Osteoblast (primary cell): ENCODE data around the gene POLD2. TPM values are rescaled to one million over a fixed set of nuclear protein-coding genes. Genes with fewer than 3 reads are reported as not detected.

Experiments used
- DNase-seq: peaks from one replicate; pipeline ENCODE4 v3.0.0; 2011; ENCODE audit warnings: low spot score, mixed read lengths; ENCODE audit not compliant: insufficient read length; ENCODE audit errors: missing footprints
- H2AFZ ChIP-seq: 2 replicates; pipeline ENCODE4 v1.6.0; 2011; ENCODE audit warnings: mild to moderate bottlenecking, low read length
- H3K27ac ChIP-seq: 2 replicates; pipeline ENCODE4 v1.5.1; 2011; ENCODE audit warnings: mild to moderate bottlenecking, low read depth, low read length, moderate library complexity
- H3K27me3 ChIP-seq: 2 replicates; pipeline ENCODE4 v1.6.0; 2012; ENCODE audit warnings: mild to moderate bottlenecking, control low read depth, inconsistent platforms, low read length, moderate library complexity; ENCODE audit not compliant: insufficient read depth
- H3K36me3 ChIP-seq: 2 replicates; pipeline ENCODE4 v1.5.1; 2011; ENCODE audit warnings: mild to moderate bottlenecking, low read length, control low read depth, moderate library complexity; ENCODE audit not compliant: insufficient read depth
- H3K4me1 ChIP-seq: 2 replicates; pipeline ENCODE4 v1.5.1; 2011; ENCODE audit warnings: mild to moderate bottlenecking, low read length, control low read depth, moderate library complexity; ENCODE audit not compliant: insufficient read depth
- H3K4me2 ChIP-seq: 2 replicates; pipeline ENCODE4 v1.6.0; 2011; ENCODE audit warnings: mild to moderate bottlenecking, low read length; ENCODE audit not compliant: insufficient read depth
- H3K4me3 ChIP-seq: fragments of 200-600 bp; sonication (generic); 3 replicates; pipeline ENCODE4 v1.5.1; 2012; ENCODE audit warnings: mild to moderate bottlenecking, low read length, inconsistent platforms; ENCODE audit not compliant: insufficient read depth
- H3K79me2 ChIP-seq: 2 replicates; pipeline ENCODE4 v1.6.0; 2012; ENCODE audit warnings: mild to moderate bottlenecking, low read length, control low read depth, inconsistent platforms; ENCODE audit not compliant: insufficient read depth
- H3K9me3 ChIP-seq: 2 replicates; pipeline ENCODE4 v1.5.1; 2011; ENCODE audit warnings: low read depth, low read length, control low read depth
- H4K20me1 ChIP-seq: 2 replicates; pipeline ENCODE4 v1.6.0; 2012; ENCODE audit warnings: mild to moderate bottlenecking, low read length, control low read depth; ENCODE audit not compliant: insufficient read depth
- total RNA-seq: library from RNA; depleted of rRNA; stranded (reverse); fragments of >200 nt; gene quantifications from 2 replicates; pipeline ENCODE4 v1.2.3, GENCODE V29; 2012
- TF ChIP-seq, protein P1 (sequence below): IDR thresholded peaks from 2 replicates; pipeline ENCODE4 v1.5.1; 2011; ENCODE audit warnings: mild to moderate bottlenecking, low read depth, low read length, moderate library complexity; ENCODE audit errors: extremely low read depth

The POLD2 gene
- total RNA-seq, 1 donor: 80.3 TPM

DNA sequence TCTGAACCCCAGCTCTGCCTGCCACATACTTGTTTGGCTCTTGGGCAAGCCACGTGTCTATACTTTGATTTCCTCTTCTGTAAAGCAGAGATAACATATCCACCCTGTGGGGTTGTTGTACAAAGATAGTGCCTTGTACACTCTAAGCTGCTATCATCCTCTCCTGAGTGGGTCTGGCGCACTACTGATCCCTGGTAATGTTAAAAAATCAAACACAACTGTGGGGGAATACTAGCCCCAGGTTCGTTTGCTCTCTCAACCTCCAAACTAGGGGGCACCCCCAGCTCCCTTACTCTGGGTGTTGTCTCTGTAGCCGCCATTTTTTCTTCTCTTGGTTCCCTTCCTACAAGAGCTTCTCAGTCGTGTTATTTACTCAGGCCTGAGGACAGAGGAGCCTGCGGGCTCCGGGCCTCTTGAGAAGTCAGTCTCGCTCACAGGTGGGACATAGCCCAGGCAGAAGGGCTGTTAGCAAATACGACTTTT, 42.0 kb downstream of the POLD2 start:
- H3K36me3 ChIP-seq: peaks cover 34% of the 10 kb centered on the region
- peak overlapping the region; percentile 45 for H3K27ac ChIP-seq
- no peak overlapping the region for H2AFZ ChIP-seq
- no peaks in the 10 kb centered on the region for H3K27me3 ChIP-seq
- H4K20me1 ChIP-seq: no peaks in the 10 kb centered on the region
- peak overlapping the region; percentile 94 for H3K4me3 ChIP-seq
- DNase-seq: peak; percentile 59
- peaks cover 13% of the 10 kb centered on the region for H3K4me1 ChIP-seq
- H3K4me2 ChIP-seq: peak overlapping the region; percentile 87
- TF ChIP-seq, protein P1, sequence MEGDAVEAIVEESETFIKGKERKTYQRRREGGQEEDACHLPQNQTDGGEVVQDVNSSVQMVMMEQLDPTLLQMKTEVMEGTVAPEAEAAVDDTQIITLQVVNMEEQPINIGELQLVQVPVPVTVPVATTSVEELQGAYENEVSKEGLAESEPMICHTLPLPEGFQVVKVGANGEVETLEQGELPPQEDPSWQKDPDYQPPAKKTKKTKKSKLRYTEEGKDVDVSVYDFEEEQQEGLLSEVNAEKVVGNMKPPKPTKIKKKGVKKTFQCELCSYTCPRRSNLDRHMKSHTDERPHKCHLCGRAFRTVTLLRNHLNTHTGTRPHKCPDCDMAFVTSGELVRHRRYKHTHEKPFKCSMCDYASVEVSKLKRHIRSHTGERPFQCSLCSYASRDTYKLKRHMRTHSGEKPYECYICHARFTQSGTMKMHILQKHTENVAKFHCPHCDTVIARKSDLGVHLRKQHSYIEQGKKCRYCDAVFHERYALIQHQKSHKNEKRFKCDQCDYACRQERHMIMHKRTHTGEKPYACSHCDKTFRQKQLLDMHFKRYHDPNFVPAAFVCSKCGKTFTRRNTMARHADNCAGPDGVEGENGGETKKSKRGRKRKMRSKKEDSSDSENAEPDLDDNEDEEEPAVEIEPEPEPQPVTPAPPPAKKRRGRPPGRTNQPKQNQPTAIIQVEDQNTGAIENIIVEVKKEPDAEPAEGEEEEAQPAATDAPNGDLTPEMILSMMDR: no peak
- H3K9me3 ChIP-seq: no peaks in the 10 kb centered on the region
- H3K79me2 ChIP-seq: peaks cover 14% of the 10 kb centered on the region

DNA sequence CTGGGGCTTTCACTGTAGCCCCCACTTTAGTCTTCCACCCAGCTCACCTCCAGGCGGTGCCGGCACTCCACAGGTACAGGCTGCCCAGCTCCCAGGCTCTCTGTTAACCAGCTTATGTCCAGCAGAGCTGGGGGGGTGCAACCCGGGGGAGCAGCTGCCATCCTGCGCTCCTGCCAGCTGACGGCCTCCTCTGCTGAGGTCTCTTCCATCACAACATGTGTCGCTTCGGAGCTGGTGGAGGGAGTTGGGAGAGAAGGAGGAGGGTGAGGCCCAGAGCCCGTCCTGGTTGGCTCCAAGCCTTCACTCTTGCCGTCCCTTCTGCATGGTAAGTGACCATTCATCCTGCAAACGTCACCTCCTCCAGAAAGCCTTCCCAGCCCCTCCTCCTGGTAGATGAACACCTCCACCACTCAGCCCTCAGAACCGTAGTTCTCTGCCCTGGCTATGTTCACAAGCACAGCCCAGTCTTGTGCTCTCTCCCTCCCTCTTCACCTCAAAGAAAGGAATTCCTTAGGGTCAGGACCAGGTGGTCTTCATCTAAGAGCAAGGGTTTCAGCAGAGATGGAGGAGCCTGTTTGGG, 42.6 kb downstream of the POLD2 start:
- no peak overlapping the region for H3K27ac ChIP-seq
- no peaks in the 10 kb centered on the region for H3K9me3 ChIP-seq
- DNase-seq: peak; percentile 76
- H2AFZ ChIP-seq: no peak overlapping the region
- no peaks in the 10 kb centered on the region for H4K20me1 ChIP-seq
- TF ChIP-seq, protein P1: no peak
- H3K4me3 ChIP-seq: peak overlapping the region; percentile 94
- no peaks in the 10 kb centered on the region for H3K27me3 ChIP-seq
- H3K36me3 ChIP-seq: peaks cover 39% of the 10 kb centered on the region
- peak overlapping the region; percentile 87 for H3K4me2 ChIP-seq
- peaks cover 13% of the 10 kb centered on the region for H3K4me1 ChIP-seq
- H3K79me2 ChIP-seq: peaks cover 14% of the 10 kb centered on the region

DNA sequence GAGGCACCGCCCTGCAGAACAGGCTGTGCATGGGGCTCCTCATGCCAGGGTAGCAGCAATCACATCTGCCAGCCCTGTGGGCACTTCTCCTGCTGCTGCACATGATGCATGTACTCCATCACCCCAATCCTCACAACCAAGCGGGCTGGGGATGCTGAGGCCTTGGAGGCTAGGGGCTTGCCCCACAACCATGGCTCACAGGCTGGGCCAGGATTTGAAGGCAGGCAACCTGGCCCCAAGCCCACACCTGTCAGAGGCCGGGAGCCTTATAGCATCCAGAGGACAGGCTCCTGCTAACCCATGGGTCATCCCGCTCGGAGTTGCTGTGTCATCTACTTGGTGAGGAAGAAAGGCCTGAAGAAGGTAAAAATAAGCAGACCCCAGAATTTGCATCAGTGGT, 43.2 kb downstream of the POLD2 start:
- Histone ChIP-seq H3K36me3 (peaks cover 41% of the 10 kb centered on the region), H3K4me1 (peaks cover 13% of the 10 kb centered on the region), H3K27ac (no peak overlapping the region), H3K27me3 (no peaks in the 10 kb centered on the region), H4K20me1 (no peaks in the 10 kb centered on the region), H2AFZ (no peak overlapping the region), H3K9me3 (no peaks in the 10 kb centered on the region), H3K79me2 (peaks cover 14% of the 10 kb centered on the region), H3K4me3 (no peak overlapping the region), H3K4me2 (no peak overlapping the region)
- no peak for DNase-seq
- TF ChIP-seq, protein P1: no peak

DNA sequence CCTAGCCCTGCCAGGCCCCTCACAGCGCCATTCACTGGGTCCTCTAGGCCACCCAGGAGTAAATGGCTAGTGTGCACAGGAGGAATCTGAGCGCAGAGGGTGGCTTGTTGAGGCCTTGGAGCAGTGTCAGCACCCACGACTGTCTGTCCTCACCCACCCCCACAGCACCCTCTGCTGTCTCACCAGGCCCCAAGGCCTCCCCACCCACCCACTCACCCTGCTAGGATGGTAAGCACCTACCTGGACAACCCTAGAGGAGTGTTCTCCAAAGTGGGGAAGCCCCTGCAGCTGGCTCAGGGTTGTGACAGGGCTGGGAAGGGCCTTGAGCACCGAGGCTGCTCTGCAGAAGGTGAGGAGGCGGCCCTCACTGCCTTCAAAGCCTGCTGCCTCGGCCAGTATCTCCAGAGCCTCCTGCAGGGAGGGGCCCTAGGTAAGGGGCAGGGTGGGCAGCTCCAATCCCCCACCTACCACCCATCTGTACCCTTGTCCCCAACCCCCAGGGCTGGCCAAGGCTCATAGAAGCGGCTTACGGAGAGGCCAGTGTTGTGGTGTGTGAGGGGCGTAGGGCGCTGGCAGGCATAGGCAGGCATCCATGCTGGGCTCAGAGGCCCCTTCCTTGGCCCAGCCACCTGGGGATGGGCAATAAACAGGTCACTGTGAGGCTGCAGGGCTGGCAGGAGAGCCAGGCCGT, 43.9 kb downstream of the POLD2 start:
- Histone ChIP-seq H3K79me2 (peaks cover 14% of the 10 kb centered on the region), H3K4me3 (no peak overlapping the region), H3K4me2 (no peak overlapping the region), H3K27ac (no peak overlapping the region), H3K36me3 (peaks cover 41% of the 10 kb centered on the region), H3K9me3 (no peaks in the 10 kb centered on the region), H2AFZ (no peak overlapping the region), H4K20me1 (no peaks in the 10 kb centered on the region), H3K27me3 (no peaks in the 10 kb centered on the region), H3K4me1 (peaks cover 9% of the 10 kb centered on the region)
- TF ChIP-seq, protein P1: no peak
- peak; percentile 64 for DNase-seq
